Measurements from ENCODE around the gene ATP6V1G1. TPM values are rescaled to one million over a fixed set of nuclear protein-coding genes. Genes with fewer than 3 reads are reported as not detected.

Gene ATP6V1G1
- total and polyA plus RNA-seq, 2 donors (not counting 1 experiment from before 2014, with no cell fraction given) = 86.8 to 150 TPM

DNA sequence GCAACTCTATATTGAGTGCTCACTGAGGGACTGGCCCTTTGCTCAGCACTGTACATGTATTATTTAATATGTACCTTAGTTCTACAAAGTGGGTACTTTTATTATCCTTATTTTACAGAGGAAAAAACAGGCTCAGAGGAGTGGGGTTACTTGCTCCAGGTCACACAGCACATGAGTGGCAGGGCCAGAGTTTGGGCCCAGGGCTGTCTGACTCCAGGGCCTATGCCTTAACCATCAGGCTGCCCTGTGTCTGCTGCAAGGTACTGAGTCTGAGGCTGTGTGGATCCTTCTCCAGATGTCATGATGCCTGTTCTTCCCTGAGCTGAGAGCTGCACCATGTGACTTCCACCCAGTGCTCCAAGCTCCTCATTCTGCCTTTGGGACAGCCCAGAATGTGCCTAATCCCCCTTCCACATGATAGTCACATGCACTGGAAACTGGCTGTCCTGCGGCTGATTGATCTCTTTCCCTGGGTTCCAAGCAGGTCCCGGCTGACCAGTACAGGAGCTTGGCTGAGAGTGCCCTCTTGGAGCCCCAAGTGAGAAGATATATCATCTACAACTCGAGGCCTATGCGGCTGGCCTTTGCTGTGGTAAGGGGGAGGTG is 38.9 kb downstream of the ATP6V1G1 start:
- TF ChIP-seq, protein P1, sequence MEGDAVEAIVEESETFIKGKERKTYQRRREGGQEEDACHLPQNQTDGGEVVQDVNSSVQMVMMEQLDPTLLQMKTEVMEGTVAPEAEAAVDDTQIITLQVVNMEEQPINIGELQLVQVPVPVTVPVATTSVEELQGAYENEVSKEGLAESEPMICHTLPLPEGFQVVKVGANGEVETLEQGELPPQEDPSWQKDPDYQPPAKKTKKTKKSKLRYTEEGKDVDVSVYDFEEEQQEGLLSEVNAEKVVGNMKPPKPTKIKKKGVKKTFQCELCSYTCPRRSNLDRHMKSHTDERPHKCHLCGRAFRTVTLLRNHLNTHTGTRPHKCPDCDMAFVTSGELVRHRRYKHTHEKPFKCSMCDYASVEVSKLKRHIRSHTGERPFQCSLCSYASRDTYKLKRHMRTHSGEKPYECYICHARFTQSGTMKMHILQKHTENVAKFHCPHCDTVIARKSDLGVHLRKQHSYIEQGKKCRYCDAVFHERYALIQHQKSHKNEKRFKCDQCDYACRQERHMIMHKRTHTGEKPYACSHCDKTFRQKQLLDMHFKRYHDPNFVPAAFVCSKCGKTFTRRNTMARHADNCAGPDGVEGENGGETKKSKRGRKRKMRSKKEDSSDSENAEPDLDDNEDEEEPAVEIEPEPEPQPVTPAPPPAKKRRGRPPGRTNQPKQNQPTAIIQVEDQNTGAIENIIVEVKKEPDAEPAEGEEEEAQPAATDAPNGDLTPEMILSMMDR (IDR thresholded peaks at IDR 0.05) = no peak
- TF ChIP-seq EZH2 (IDR thresholded peaks at IDR 0.05; ENCODE audit: borderline replicate concordance, insufficient read depth, low read depth, low read length, poor library complexity, severe bottlenecking) = no peak
- Histone ChIP-seq H3K9ac (ENCODE audit: low read length) (no peak overlapping the region), H4K20me1 (ENCODE audit: control insufficient read depth, insufficient read depth, low read length, poor library complexity, severe bottlenecking) (peaks cover 7% of the 10 kb centered on the region), H3K4me2 (replicated peaks; ENCODE audit: low read depth, low read length, poor library complexity, severe bottlenecking) (no peak overlapping the region), H3K4me1 (ENCODE audit: control insufficient read depth in 2 of 2, insufficient read depth in 2 of 2, low read length in 2 of 2) (peaks cover 0 to 4% of the 10 kb centered on the region in 2 donors), H3K9me3 (ENCODE audit: control extremely low read depth in 1 of 3, control insufficient read depth in 2 of 3, insufficient read depth in 1 of 3, low read length in 2 of 3) (peaks cover 0 to 4% (median 0%) of the 10 kb centered on the region in 3 donors), H3K27ac (ENCODE audit: low read length in 2 of 2) (no peak overlapping the region), H3K4me3 (ENCODE audit: control extremely low read depth in 1 of 5, extremely low read depth in 1 of 5, insufficient read depth in 1 of 5, low read depth in 2 of 5, low read length in 4 of 5) (no peak overlapping the region), H3K27me3 (replicated peaks in 1 of 4; ENCODE audit: control extremely low read depth in 1 of 4, control insufficient read depth in 3 of 4, insufficient read depth in 4 of 4, low read length in 3 of 4) (no peaks in the 10 kb centered on the region), H3K36me3 (replicated peaks in 1 of 2; ENCODE audit: control extremely low read depth in 1 of 2, control insufficient read depth in 1 of 2, extremely low read depth in 1 of 2, insufficient read depth in 2 of 2, low read length in 1 of 2) (peaks cover 12 to 86% of the 10 kb centered on the region in 2 experiments), H3K79me2 (ENCODE audit: control insufficient read depth, insufficient read depth, low read length) (peaks cover 51% of the 10 kb centered on the region), H2AFZ (ENCODE audit: insufficient read depth, low read depth, low read length, poor library complexity, severe bottlenecking) (no peak overlapping the region)
- POLR2A ChIA-PET = no interaction called here
- ATAC-seq (ENCODE audit: low read depth) = no peak
- no peak for DNase-seq
- no peak overlapping the region for H3K4me3 Mint-ChIP-seq
- no peak overlapping the region for H3K27ac Mint-ChIP-seq
- no peaks in the 10 kb centered on the region for H3K9me3 Mint-ChIP-seq (ENCODE audit: insufficient read depth)
- no peaks in the 10 kb centered on the region for H3K27me3 Mint-ChIP-seq
- H3K4me1 Mint-ChIP-seq = peaks cover 8% of the 10 kb centered on the region
- 96% methylated on average over 4 of the region's 4 CpGs for WGBS (ENCODE audit: insufficient coverage)
- CTCF ChIA-PET = interaction anchor here (1.5 kb wide), 1 partner anchor 34 kb away, joined by 4 read pairs; no protein-coding TSS in a partner anchor
- intact Hi-C loops (cut with micrococcal nuclease) = no loop called here

DNA sequence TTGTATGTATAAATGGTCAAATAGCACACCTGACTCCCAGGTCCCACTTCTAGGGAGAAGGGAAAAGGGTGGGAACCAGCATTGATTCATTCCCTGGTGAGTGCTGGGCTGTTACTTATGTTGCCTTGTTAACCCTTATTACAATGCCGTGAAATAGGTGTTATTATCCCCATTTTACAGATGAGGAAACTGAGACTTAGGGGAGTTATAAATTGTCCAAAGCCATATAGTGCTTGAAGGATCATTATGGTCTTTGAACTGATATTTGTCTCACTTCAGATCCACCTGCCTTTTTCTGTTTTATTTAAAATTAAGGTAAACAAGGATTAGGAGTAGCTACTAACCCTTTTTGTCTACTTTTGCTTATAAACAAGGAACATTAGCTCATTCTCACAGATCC is 40.0 kb downstream of the ATP6V1G1 start:
- no peak overlapping the region for H3K9ac ChIP-seq (ENCODE audit: low read length)
- no peaks in the 10 kb centered on the region for H3K9me3 Mint-ChIP-seq (ENCODE audit: insufficient read depth)
- TF ChIP-seq EZH2 (IDR thresholded peaks at IDR 0.05; ENCODE audit: borderline replicate concordance, insufficient read depth, low read depth, low read length, poor library complexity, severe bottlenecking) = no peak
- TF ChIP-seq, protein P1 (IDR thresholded peaks at IDR 0.05) = no peak
- no peak for DNase-seq
- no peak overlapping the region for H2AFZ ChIP-seq (ENCODE audit: insufficient read depth, low read depth, low read length, poor library complexity, severe bottlenecking)
- H3K4me2 ChIP-seq (replicated peaks; ENCODE audit: low read depth, low read length, poor library complexity, severe bottlenecking) = no peak overlapping the region
- CTCF ChIA-PET = interaction anchor here (1.1 to 1.5 kb wide), 3 partner anchors 26 to 35 kb away, joined by 3 to 4 read pairs (median 4); no protein-coding TSS in a partner anchor
- H3K27me3 ChIP-seq (replicated peaks in 1 of 4; ENCODE audit: control extremely low read depth in 1 of 4, control insufficient read depth in 3 of 4, insufficient read depth in 4 of 4, low read length in 3 of 4) = no peaks in the 10 kb centered on the region
- H3K36me3 ChIP-seq (replicated peaks in 1 of 2; ENCODE audit: control extremely low read depth in 1 of 2, control insufficient read depth in 1 of 2, extremely low read depth in 1 of 2, insufficient read depth in 2 of 2, low read length in 1 of 2) = peaks cover 14 to 86% of the 10 kb centered on the region in 2 experiments
- intact Hi-C loops (cut with micrococcal nuclease) = no loop called here
- H3K9me3 ChIP-seq (ENCODE audit: control extremely low read depth in 1 of 3, control insufficient read depth in 2 of 3, insufficient read depth in 1 of 3, low read length in 2 of 3) = no peaks in the 10 kb centered on the region
- WGBS (ENCODE audit: insufficient coverage) = no CpG with 5 or more reads among the region's 1 CpG
- H3K4me1 Mint-ChIP-seq = peaks cover 4% of the 10 kb centered on the region
- H3K4me3 Mint-ChIP-seq = no peak overlapping the region
- POLR2A ChIA-PET = no interaction called here
- H4K20me1 ChIP-seq (ENCODE audit: control insufficient read depth, insufficient read depth, low read length, poor library complexity, severe bottlenecking) = peaks cover 7% of the 10 kb centered on the region
- H3K27ac Mint-ChIP-seq = no peak overlapping the region
- peaks cover 40% of the 10 kb centered on the region for H3K79me2 ChIP-seq (ENCODE audit: control insufficient read depth, insufficient read depth, low read length)
- ATAC-seq (ENCODE audit: low read depth) = no peak
- H3K4me1 ChIP-seq (ENCODE audit: control insufficient read depth in 2 of 2, insufficient read depth in 2 of 2, low read length in 2 of 2) = no peaks in the 10 kb centered on the region
- H3K4me3 ChIP-seq (ENCODE audit: control extremely low read depth in 1 of 5, extremely low read depth in 1 of 5, insufficient read depth in 1 of 5, low read depth in 2 of 5, low read length in 4 of 5) = no peak overlapping the region
- H3K27ac ChIP-seq (ENCODE audit: low read length in 2 of 2) = no peak overlapping the region
- no peaks in the 10 kb centered on the region for H3K27me3 Mint-ChIP-seq

Measured in B cell (primary cell).